ENCODE data around the gene HOXA9.

Gene HOXA9

DNA sequence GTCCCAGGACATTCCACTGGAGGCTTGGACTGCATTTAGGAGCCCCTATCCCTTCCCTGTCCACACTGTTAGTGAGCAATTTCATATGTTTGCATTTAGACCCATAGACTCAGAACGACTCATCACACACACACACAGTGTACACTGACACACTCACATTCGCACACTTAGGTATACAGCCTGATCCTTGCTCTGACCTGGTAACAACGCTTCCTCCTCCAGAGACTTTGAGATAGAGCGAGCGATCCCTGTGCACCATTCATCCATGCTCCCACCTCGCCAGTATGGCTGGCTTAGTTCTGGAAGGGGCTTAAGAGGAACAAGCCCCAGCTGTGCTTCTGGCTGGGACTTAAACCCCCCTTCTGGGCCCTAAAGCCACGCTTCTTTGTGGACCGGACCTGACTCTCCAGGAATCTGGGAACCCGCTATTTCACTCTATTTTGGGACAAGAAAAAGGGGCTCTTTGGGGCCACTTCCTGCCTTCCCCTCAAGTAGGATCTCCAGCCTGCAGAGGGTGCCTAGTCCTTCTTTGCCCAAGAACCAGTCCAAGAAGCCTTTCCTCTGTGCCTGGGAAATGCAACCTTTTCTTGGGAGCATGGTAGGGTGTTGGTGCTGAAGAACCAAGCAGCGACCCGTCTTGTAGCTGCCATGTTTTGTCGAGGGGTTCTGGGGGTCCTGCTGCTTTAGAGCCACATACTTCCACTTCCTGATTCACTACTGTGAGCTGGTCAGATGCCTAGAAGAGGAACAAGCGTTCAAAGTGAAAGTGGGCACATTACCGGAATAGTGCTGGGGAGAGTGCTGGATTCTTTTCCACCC is 35.6 kb upstream of the HOXA9 start:
- DNase-seq (ENCODE audit: low read depth in 3 of 3, low spot score in 1 of 3) = no peak

DNA sequence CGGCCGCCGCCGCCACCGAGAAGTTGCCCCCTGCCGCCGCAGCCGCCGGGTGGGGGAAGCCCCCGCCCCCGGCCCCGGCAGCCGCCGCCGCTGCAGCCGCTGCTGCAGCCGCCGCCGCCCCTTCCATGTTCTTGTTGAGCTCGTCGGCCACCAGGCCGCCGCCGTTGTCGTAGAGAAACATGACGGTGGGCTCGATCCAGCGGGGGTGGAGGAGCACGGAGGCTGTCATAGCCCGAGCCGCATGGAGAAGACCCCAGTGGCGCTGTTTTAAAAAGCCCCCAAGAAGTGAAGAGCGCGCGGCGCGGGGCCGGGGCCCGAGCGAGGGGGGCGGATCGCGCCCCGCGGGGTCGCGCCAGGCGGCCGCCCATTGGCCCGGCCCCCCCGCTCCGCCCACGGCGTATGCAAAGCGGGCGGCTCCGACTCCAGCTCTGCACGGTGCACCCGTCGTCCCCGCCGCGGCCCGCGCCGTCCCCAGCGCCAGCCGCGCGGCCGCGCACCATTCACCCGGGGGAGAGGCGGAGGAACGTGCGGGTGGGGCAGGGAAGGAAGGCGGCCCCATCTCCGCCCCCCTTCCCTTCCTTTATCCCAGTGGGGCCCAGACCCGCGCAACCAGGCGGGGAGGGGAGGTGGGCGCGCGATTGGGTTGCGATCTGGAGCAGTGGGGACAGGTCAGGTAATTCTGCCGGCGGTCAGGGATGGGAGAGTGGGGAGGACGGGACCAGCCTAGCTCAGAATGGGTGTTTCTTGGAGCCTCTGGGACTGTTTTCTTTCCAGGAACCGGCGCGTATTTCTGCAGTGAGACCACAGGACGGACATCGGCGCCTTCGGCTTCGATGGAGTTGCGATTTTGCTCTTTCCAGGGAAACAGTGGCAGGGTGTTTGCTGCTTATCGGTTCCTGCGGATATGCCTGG is 34.8 kb upstream of the HOXA9 start, which contains the start of gene HOXA13:
Gene HOXA13 (minus strand): TSS at position 243 of the 912 bp plus-strand sequence. CDS start 14 bp downstream, at position 229.
- no peak for DNase-seq (ENCODE audit: low read depth in 3 of 3, low spot score in 1 of 3)

DNA sequence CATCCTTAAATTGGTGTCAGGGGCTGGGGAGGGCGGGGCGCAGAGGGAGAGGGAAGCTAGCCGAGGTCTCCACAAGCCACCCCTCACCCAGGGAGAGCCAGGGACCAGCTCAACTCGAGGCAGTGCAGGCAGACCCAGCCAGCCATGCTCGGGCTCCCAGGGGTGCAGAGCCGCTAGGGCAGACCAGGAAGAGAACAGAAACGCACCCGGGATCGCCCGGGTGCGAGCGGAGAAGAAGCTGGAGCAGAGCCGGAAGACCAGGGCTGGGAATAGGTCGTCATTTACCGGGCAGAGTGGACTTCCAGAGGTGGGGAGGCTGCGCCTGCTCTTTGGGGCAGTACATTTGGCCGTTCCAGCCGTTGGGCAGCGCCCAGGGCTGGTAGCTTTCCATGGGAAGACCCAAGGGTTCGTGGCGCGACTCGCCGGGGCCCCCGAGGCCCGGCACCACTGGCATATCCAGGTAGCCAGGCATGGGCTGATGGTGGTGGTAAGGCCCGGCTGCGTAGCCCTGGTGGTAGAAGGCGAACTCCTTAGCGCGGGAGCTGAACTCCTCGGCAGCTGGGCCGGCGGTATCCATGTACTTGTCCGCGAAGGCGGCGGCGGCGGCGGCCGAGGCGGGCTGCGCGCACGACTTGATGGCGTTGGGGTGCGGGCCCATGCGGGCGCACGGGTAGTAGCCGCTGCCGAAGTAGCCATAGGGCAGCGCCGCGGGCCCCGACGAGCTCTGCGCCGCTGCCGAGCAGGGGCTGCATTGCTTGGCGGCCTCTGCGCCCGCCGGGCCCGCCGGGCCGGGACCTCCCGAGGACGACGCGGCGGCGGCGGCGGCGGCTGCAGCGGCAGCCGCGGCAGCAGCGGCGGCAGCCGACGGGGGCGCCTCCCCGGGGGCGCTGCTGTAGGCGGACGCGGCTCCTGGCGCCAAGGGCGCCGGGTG is 33.8 kb upstream of the HOXA9 start:
- no peak for DNase-seq (ENCODE audit: low read depth in 3 of 3, low spot score in 1 of 3)

DNA sequence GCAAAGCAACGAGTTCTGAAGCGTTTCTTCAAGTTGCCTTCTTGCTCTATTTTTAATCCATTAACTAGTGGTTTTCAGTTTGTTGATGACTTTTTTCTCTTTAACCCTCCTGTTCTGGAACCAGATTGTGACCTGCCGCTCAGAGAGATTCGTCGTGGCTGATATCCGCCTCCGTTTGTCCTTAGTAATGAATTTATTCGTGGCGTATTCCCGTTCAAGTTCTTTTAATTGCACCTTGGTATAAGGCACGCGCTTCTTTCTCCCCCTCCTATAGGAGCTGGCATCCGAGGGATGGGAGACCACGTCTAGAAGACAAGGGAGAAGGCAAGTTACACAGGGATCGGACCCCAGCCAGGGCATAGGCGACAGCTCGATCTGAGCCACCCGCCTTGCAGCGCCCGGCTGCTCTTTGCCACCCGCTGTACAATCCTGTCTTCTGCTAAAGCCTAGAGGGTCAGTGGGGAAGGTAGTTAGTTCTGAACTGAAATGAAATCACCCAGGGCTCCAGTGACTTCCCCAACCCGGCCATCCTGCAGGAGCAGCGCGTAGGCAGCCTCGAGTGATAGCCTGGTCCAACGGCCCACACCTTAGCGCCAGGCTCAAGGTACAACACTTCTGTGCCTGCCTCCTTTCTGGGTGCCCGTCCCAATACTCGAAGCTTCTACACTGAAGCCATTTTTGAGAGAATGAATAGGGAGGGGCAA is 33.0 kb upstream of the HOXA9 start:
- DNase-seq (ENCODE audit: low read depth in 3 of 3, low spot score in 1 of 3) = no peak

DNA sequence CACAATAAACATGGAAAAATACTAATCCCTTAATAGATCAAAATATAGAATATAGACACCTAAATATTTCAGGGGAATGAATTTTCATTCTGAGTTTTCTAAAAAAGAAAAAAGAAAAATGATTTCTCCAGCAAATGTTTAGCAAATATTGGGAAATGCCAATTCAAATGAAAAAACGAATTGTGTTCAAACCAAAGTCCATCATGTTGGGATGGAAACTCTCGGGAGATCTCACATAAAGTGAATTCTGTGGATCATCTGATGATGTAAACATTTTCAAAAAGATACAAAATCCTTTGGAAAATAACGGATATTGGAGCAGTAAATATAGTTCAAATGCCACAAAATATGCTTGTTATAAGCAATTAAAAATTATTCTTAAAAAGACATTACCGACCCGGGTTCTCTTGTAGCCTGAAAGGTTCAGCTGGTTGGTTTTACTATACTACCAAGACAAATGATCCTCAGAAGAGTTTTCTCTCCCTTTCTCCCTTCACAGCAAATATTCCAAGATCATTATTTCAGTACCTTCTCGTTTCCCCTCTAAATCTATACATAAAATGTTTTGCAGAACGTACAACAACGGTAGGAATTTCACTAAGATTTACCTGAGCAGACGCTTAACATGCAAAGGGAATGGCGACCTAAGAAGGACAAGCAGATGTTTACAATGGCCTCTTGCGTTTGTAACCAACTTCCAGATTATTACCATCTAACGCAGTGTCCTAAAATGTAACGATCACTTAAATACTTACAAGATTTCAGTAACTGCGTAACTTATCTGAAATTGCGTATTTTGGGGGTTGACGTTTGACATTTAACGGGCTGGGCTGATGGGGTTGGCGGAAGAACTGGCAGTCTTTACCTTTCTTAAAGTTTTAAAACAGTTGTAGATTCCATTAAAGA is 32.1 kb upstream of the HOXA9 start:
- DNase-seq (ENCODE audit: low read depth in 3 of 3, low spot score in 1 of 3) = no peak

DNA sequence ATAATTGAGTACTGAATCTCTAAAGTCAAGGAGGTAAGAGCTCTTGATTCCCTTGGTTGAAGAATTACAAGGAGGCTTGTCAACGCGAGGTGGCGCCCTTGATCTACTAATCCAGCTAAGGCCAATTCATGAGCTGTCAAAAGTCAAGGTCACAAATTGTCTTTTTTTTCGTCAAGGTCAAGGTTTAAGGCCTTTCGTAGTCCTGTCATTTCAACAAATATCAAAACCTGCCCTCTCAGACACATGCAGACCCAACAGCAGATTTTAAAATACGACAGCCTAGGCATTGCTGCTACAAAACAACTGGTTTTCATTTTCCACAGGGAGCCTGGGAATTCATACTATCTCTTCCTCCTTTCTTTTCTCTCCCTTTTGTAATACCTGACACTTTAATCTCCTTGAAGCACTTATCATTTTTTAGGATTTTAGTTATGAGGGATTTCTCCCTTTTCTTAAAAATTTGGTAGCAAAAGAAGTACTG is 31.0 kb upstream of the HOXA9 start:
- peak; percentile 52 to 85 (median 62) for DNase-seq (ENCODE audit: low read depth in 3 of 3, low spot score in 1 of 3)

DNA sequence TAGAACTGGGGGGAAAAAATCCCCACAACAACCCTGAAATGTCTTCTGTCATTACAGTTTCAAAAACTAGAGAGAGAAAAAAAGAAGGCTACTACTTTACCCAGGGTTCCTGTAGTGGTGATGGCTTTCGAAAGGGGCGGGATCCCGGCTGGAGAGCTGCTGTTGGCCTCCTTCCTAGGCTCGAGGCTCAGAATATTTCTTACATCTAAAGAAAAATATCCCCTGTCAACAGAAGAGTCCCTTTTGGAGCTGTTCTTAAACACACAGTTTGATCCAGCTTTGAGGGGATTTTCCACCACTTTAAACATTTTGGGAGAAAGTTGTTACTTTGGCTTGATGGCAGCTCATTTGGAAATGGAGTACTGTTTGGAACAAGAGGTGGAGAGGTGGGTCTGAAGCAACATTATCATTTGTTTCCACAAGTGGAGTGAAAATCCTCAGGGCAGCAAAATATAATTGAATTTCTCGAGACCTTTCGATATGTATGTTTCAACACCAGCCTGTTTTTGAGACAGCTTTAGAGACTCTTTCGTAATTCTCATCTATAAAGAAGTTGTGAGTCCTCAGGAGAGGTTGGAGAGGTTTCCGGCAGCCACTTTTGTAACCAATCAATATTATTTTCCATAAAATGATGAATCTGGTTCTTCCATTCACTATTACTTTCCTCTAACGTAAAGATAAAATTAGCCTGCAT is 29.5 kb upstream of the HOXA9 start:
- DNase-seq (ENCODE audit: low read depth in 3 of 3, low spot score in 1 of 3) = no peak

DNA sequence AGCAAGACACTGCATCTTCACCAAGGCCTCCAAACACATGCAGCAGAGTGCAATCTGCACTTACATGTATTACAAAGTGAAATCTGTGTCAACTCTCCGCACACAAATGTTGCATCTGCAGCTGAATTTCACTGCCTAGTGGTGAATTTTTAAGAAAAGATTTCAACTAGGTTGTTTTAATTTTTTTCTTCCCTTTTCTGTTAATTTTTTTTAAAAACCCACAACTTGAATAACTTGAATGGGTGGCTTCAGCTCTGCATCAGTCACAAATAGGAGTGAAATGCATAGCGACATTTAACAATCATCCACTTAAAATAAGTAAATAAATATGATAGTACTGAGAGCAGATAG is 28.6 kb upstream of the HOXA9 start:
- no peak for DNase-seq (ENCODE audit: low read depth in 3 of 3, low spot score in 1 of 3)

DNA sequence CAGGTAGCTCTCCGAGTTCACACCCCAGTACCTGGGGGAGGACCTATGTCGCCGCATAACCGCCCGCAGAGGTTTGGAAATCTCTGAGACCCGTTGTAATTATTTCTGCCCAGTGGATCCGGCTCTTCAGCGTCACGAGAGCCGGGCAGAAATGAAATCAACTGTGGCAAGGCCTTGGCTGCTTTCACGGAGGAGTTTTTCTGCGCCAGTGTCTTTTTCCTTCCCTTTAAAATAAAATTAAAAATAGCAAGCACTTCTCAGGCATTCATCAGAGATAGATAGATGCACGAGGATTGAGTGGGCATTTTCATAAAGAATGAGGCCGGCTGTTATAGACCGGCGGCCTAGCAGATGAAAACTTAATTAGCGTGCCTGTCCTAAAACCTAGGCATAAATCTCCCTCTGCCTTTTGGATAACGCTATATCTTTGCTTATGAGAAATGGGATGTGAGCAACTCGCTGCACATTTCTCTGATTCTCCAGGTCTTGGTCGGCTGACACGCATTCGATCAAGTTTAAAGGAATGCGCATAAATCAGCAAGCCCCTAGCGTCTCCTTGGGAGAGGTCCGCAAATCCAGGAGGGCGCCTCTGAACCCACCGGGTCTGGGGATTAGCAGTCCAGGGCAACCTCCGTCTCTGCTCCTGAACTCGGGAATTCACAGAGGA is 28.1 kb upstream of the HOXA9 start:
- no peak for DNase-seq (ENCODE audit: low read depth in 3 of 3, low spot score in 1 of 3)

DNA sequence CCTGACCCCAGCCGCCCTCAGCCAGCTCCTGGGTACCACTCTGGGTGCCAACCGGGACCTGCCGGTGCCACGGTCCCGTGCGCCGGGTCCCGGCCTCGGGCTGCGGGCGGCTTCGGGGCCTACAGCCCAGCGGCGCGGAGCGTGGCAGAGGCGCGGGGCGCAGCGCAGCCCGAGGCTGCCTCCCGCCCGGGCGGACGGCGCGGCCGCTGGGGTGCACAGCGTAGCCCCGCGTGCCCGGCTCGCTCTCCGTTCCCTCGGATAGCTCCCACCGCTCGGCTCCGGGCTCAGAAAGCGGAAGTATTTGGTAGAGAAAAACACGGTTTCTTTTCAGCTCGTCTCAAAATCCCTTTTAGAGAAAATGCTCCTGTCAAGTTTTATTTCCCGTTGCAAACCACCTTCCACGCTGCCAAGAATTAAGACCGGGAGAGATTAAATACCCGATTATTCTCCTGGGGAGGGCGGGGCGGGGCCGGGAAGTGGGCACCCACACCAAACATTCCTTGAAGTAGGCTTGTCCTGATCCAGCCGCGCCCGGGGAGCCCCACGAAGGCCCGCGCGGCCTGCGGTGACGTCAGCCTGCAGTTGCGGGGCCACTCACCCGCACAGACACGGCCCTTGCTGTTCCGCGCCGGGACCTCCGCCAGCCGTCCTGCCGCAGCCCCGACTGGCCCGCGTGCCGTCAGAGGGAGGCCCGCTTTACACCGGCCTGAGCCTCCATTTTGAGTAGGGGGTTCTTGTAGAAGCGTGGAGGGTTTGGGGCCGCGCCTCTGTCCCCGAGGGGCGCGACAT is 27.4 kb upstream of the HOXA9 start:
- no peak for DNase-seq (ENCODE audit: low read depth in 3 of 3, low spot score in 1 of 3)

DNA sequence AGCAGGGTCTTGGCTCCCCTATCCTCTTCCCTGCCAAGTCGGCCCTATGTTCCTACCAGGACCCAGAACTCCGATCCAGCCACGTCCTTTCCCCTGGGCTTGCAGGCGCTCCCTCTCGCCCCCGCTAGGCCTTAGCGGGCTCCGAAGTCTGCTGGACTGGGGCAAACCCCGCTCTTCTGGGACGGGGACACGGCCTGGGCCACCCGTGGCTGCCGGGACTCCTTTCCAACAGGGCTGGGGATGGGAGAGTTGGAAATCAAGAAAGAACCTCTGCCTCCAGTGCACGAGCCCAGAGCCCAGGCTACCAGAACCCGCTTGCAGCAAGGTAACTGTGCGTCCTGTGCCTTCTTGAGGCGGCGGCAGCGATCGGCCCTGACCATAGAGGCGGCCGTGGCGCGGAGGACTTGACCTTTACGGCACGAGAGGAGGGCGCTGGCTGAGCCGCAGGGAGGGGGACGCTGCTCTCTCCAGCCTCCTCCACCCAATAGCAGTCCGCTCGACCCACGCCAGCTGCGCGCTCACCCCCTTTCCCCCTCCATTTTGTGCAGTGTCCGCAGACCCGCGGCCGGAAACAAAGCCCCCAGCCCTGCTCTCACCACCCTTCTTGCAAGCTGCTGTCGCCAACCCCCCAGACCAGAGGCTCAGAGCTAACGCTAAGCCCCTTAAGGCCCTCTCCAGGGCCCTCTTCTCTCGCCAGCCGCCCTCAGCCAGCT is 26.7 kb upstream of the HOXA9 start:
- DNase-seq (ENCODE audit: low read depth in 3 of 3, low spot score in 1 of 3) = no peak

DNA sequence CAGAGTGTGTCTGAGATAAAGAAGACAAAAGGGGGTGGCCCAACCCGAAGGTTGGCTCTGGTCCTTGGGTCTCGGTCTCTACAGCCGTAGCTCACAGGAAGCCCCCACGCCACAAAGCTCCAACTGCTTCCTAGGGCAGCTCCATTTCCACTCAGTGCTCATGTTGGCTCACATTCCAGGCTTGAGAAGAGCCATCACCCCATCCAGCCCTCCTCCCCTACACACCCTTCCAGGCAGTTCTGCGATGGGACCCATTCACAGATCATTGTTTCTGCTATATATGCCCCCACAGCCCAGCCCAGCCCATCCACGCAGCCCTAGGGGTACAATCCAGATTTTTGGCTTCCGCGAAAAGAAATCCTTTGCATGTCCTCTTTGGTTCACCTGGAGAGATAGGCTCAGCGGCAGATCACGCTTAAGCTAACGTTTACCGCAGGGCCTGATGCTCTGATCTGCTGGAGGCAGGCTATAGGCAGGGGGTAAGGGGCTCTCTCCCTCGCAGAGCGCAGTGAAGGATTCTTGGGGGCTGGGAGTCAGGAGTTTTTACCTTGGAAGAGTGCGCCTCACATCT is 25.9 kb upstream of the HOXA9 start:
- DNase-seq (ENCODE audit: low read depth in 3 of 3, low spot score in 1 of 3) = no peak

DNA sequence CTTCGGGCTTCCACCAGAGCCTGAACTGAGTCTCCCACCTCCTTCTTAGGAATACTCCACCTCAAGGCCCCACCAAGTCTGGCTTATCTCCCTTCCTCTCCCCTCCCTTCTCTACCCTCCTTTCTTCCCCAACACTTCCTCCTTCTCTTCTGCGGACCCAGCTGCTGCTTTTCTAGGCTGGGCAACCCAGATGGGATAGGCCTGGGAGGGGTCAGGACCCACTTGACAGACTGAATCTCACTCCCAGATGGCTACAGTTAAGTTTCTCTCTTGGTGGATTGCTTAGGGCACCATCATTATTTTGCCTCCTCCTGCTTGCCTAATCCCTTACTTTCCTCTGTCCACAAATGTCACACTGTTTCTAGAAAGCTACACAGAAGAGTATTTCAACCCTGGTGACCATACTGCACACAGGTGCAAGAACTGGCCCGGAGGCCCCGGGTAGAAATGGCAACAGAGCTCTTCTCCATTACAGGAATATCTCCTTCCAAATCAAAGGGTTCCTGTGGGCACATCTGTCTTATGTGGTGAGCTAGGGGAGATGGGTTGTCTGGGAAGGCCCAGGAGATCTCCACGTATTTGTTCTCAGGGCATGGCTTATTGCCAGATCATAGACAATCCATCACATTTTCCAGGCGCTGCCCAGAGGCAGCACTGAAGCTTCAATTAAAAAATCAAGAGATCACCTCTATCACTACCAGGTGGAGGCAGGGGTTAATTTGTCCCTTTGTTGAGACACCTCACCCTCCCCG is 24.8 kb upstream of the HOXA9 start:
- DNase-seq (ENCODE audit: low read depth in 3 of 3, low spot score in 1 of 3) = no peak

DNA sequence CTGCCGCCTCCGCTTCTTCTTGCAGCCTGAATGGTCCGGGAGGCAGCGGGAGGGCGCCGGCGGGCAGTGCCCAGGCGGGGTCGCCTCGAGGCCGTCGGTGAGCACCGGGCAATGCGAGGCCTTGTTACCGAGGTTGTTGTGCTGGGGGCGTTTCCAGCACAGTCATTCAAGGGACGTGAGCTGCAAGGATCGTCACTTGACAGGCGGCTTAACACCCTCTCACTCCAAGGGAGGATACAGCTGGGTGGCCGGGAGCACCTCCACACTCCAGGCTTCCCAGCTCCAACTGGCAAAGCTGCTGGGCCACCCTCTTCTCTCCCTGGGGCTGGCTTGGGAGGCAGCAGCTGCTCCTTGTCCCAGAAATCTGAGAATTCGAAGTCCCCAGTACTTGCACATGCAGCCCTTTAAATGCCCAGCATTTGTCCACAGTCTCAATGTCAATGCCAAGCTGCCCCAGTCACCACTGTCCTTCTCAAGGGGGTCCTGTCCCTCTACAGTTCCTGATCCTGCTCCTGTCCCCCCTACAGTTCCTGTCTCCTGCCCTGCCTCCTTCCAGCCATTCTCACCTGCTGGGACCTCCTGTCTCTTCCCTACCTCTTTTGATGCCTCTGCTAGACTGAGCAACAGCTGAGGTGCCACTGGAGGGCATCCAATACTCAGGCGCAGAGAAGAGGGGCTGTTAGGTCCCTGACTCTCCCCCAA is 24.1 kb upstream of the HOXA9 start:
- DNase-seq (ENCODE audit: low read depth in 3 of 3, low spot score in 1 of 3) = no peak
